HepG2 (cell line): ENCODE data around the gene HSF4. TPM values are rescaled to one million over a fixed set of nuclear protein-coding genes. Genes with fewer than 3 reads are reported as not detected.

Experiments used
- ATF1 ChIP-seq: IDR thresholded peaks from 2 replicates; pipeline ENCODE4 v1.6.1; 2016; ENCODE audit warnings: mild to moderate bottlenecking, control low read depth
- BRD4 ChIP-seq: sonication (generic); formaldehyde crosslinking; IDR thresholded peaks from 2 replicates; pipeline ENCODE4 v1.4.0; 2020; ENCODE audit warnings: missing genetic modification reagents
- DMAP1 ChIP-seq: IDR thresholded peaks from 2 replicates; pipeline ENCODE4 v1.6.1; 2016
- RFXANK ChIP-seq: IDR thresholded peaks from 2 replicates; pipeline ENCODE4 v1.6.1; 2016
- SAFB2 ChIP-seq: sonication (generic); formaldehyde crosslinking; IDR thresholded peaks from 2 replicates; pipeline ENCODE4 v1.5.1; 2020; ENCODE audit warnings: missing genetic modification reagents, low read depth, mild to moderate bottlenecking, borderline replicate concordance
- SP5 ChIP-seq: IDR thresholded peaks from 2 replicates; pipeline ENCODE4 v1.6.1; 2016; ENCODE audit warnings: low read depth, borderline replicate concordance
- SPEN ChIP-seq: sonication (generic); formaldehyde crosslinking; IDR thresholded peaks from 2 replicates; pipeline ENCODE4 v1.5.1; 2020; ENCODE audit warnings: low read depth, mild to moderate bottlenecking, missing genetic modification reagents
- SRSF9 ChIP-seq: fragments of 200-400 bp; formaldehyde crosslinking; IDR thresholded peaks from 2 replicates; pipeline ENCODE4 v1.6.1; 2018; ENCODE audit warnings: borderline replicate concordance, mild to moderate bottlenecking, low read depth, low read length; ENCODE audit not compliant: insufficient read depth, poor library complexity, severe bottlenecking
- ZBTB21 ChIP-seq: sonication (generic); formaldehyde crosslinking; IDR thresholded peaks from 2 replicates; pipeline ENCODE4 v1.4.0; 2020; ENCODE audit warnings: missing genetic modification reagents
- ZFP37 ChIP-seq: sonication (generic); formaldehyde crosslinking; IDR thresholded peaks from 2 replicates; pipeline ENCODE4 v1.4.0; 2020; ENCODE audit warnings: missing genetic modification reagents, borderline replicate concordance
- ZFP62 ChIP-seq: sonication (generic); formaldehyde crosslinking; IDR thresholded peaks from 2 replicates; pipeline ENCODE4 v1.4.0; 2020; ENCODE audit warnings: missing genetic modification reagents
- ZFP82 ChIP-seq: sonication (generic); formaldehyde crosslinking; IDR thresholded peaks from 2 replicates; pipeline ENCODE4 v1.5.1; 2020; ENCODE audit warnings: mild to moderate bottlenecking, missing genetic modification reagents, borderline replicate concordance
- ZIK1 ChIP-seq: sonication (generic); formaldehyde crosslinking; IDR thresholded peaks from 2 replicates; pipeline ENCODE4 v1.5.0; 2020; ENCODE audit warnings: mild to moderate bottlenecking, low read depth, missing genetic modification reagents, borderline replicate concordance
- ZNF335 ChIP-seq: sonication (generic); formaldehyde crosslinking; IDR thresholded peaks from 2 replicates; pipeline ENCODE4 v1.4.0; 2020; ENCODE audit warnings: missing genetic modification reagents
- ZNF709 ChIP-seq: sonication (generic); formaldehyde crosslinking; IDR thresholded peaks from 2 replicates; pipeline ENCODE4 v1.5.0; 2020; ENCODE audit warnings: mild to moderate bottlenecking, missing genetic modification reagents
- ZNF777 ChIP-seq: sonication (generic); formaldehyde crosslinking; IDR thresholded peaks from 2 replicates; pipeline ENCODE4 v1.4.0; 2020; ENCODE audit warnings: missing genetic modification reagents
- ZNF891 ChIP-seq: sonication (generic); formaldehyde crosslinking; IDR thresholded peaks from 2 replicates; pipeline ENCODE4 v1.5.0; 2020; ENCODE audit warnings: mild to moderate bottlenecking, missing genetic modification reagents
- polyA plus RNA-seq, 8 experiments: library from polyadenylated mRNA; depleted of rRNA in 3 of 8; stranded (reverse) in 7 of 8; unstranded in 1 of 8; fragments of >200 nt; fragmentation: Illumina TruSeq in 4 of 8; extraction: Trizol in 4 of 8; gene quantifications; 2 replicates each; pipeline versions ENCODE4 v1.2.1 to v1.2.3, GENCODE V29; 2011 to 2016; ENCODE audit warnings: low read depth in 4 of 8, missing spikeins in 1 of 8, mixed read lengths in 1 of 8; ENCODE audit not compliant: insufficient read depth in 1 of 8
- total RNA-seq, 5 experiments: library from RNA; depleted of rRNA; stranded (reverse); fragments of >200 nt; fragmentation: Illumina TruSeq; extraction: Trizol; gene quantifications; 2 replicates each; pipeline ENCODE4 v1.2.3, GENCODE V29; 2016; ENCODE audit warnings: low read depth in 1 of 5
- TF ChIP-seq, protein P1 (sequence below): sonication (generic); formaldehyde crosslinking; IDR thresholded peaks from 2 replicates; pipeline ENCODE4 v1.5.0; 2020; ENCODE audit warnings: missing genetic modification reagents
- TF ChIP-seq, protein P2 (sequence below): sonication (generic); formaldehyde crosslinking; IDR thresholded peaks from 2 replicates; pipeline ENCODE4 v1.8.0; 2022; ENCODE audit warnings: missing genetic modification reagents, mild to moderate bottlenecking, moderate library complexity, borderline replicate concordance
- TF ChIP-seq, protein P3 (sequence below): sonication (generic); formaldehyde crosslinking; IDR thresholded peaks from 2 replicates; pipeline ENCODE4 v1.8.1; 2023; ENCODE audit warnings: missing genetic modification reagents, mild to moderate bottlenecking, borderline replicate concordance

The HSF4 gene
- total and polyA plus RNA-seq, 2 of the 13 experiments (the other 11 are each of a cell fraction or from before 2014, with no cell fraction given) = 3.5 to 16.9 TPM

DNA sequence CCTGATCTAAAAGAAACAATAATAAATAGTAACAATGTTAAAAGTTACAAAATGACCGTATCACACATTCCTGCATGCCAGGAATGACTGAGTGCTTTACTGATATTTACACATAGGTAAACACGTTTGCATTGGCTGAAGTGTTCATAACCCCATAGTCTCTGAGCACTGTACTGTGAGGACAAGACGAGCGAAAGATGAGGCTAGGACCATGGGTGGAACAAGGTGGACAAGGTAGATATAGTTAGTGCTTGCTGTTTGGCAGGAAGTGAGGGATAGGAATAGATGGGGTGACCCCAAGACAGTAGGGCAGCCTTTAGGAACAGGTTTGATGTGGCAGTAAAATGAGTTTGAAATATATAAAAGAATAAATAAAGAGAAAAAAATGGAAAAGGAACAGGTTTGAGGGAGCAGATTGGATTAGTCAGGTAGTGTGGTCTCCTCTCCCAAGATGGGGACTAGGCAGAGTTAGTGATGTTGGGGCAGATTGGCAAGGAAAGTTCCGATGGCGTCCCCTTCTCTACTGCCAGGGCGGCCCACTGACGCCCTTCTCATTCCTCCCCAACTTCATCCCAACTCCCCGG lies 27.0 kb downstream of the HSF4 start (continued):
- TF ChIP-seq, protein P1, sequence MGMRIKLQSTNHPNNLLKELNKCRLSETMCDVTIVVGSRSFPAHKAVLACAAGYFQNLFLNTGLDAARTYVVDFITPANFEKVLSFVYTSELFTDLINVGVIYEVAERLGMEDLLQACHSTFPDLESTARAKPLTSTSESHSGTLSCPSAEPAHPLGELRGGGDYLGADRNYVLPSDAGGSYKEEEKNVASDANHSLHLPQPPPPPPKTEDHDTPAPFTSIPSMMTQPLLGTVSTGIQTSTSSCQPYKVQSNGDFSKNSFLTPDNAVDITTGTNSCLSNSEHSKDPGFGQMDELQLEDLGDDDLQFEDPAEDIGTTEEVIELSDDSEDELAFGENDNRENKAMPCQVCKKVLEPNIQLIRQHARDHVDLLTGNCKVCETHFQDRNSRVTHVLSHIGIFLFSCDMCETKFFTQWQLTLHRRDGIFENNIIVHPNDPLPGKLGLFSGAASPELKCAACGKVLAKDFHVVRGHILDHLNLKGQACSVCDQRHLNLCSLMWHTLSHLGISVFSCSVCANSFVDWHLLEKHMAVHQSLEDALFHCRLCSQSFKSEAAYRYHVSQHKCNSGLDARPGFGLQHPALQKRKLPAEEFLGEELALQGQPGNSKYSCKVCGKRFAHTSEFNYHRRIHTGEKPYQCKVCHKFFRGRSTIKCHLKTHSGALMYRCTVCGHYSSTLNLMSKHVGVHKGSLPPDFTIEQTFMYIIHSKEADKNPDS (CRISPR knock-in tag) = 0 out of 2 replicates have a peak, but pooled peaks have one; percentile 26
- TF ChIP-seq, protein P2, sequence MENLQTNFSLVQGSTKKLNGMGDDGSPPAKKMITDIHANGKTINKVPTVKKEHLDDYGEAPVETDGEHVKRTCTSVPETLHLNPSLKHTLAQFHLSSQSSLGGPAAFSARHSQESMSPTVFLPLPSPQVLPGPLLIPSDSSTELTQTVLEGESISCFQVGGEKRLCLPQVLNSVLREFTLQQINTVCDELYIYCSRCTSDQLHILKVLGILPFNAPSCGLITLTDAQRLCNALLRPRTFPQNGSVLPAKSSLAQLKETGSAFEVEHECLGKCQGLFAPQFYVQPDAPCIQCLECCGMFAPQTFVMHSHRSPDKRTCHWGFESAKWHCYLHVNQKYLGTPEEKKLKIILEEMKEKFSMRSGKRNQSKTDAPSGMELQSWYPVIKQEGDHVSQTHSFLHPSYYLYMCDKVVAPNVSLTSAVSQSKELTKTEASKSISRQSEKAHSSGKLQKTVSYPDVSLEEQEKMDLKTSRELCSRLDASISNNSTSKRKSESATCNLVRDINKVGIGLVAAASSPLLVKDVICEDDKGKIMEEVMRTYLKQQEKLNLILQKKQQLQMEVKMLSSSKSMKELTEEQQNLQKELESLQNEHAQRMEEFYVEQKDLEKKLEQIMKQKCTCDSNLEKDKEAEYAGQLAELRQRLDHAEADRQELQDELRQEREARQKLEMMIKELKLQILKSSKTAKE (CRISPR knock-in tag) = no peak
- TF ChIP-seq ZNF335 (CRISPR knock-in tag) (no peak), ZFP62 (CRISPR knock-in tag) (no peak), ATF1 (no peak), DMAP1 (CRISPR knock-in tag) (no peak), SRSF9 (no peak), ZFP82 (CRISPR knock-in tag) (0 out of 2 replicates have a peak, but pooled peaks have one; percentile 56), ZNF891 (CRISPR knock-in tag) (no peak), SAFB2 (CRISPR knock-in tag) (no peak), RFXANK (CRISPR knock-in tag) (no peak), ZNF709 (0 out of 2 replicates have a peak, but pooled peaks have one; percentile 2), ZBTB21 (0 out of 2 replicates have a peak, but pooled peaks have one; percentile 14), ZIK1 (peak; percentile 25; the same call in 1 of the 2 replicates), ZFP37 (CRISPR knock-in tag) (0 out of 2 replicates have a peak, but pooled peaks have one; percentile 23), ZNF777 (CRISPR knock-in tag) (no peak), SPEN (CRISPR knock-in tag) (no peak), BRD4 (no peak), SP5 (CRISPR knock-in tag) (no peak)
- TF ChIP-seq, protein P3, sequence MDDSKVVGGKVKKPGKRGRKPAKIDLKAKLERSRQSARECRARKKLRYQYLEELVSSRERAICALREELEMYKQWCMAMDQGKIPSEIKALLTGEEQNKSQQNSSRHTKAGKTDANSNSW (CRISPR knock-in tag) = no peak
- TF ChIP-seq, all 625 proteins: peak for 16
